ENCODE data around the gene ZNF664. TPM values are rescaled to one million over a fixed set of nuclear protein-coding genes. Genes with fewer than 3 reads are reported as not detected.

ZNF664 gene
- total and polyA plus RNA-seq, 2 of the 13 experiments (the other 11 are each of a cell fraction or from before 2014, with no cell fraction given): 43.9 to 56.5 TPM

- in situ Hi-C loops (cut with HindIII; ENCODE audit: extremely low pct_ligation_motif_present, low pct_unique_long_range_greater_than_20kb): no loop called here
- Histone ChIP-seq H3K4me1 (ENCODE audit: insufficient read depth, low read length) (no peaks in the 10 kb centered on the region), H3K27me3 (ENCODE audit: control insufficient read depth in 1 of 2, insufficient read depth in 2 of 2, low read length in 2 of 2) (no peaks in the 10 kb centered on the region), H4K20me1 (ENCODE audit: insufficient read depth, low read length) (no peaks in the 10 kb centered on the region), H2AFZ (ENCODE audit: low read length) (no peak overlapping the region), H3K27ac (ENCODE audit: extremely low read length, insufficient read depth, low read length) (no peak overlapping the region), H3K4me2 (ENCODE audit: low read depth, low read length) (no peak overlapping the region), H3K9me3 (ENCODE audit: low read length) (no peaks in the 10 kb centered on the region), H3K79me2 (ENCODE audit: insufficient read depth, low read length) (no peaks in the 10 kb centered on the region), H3K36me3 (replicated peaks in 1 of 2; ENCODE audit: control insufficient read depth in 1 of 2, insufficient read depth in 2 of 2, low read length in 2 of 2) (peaks cover 8 to 18% of the 10 kb centered on the region in 2 experiments; a peak in 3 of 5 replicates), H3K4me3 (replicated peaks in 1 of 3; ENCODE audit: insufficient read depth in 1 of 3, low read depth in 2 of 3, low read length in 3 of 3) (no peak overlapping the region), H3K9ac (ENCODE audit: insufficient read depth, low read depth, low read length) (no peak overlapping the region)
- intact Hi-C loops (cut with micrococcal nuclease; ENCODE audit: unreplicated experiment): no loop called here
- 91% methylated on average over 2 of the region's 2 CpGs for WGBS (ENCODE audit: low lambda C conversion rate)
- DNase-seq (ENCODE audit: low spot score) (no peak), FAIRE-seq (no peak), ATAC-seq (no peak)
- no TSS peak for BruUV-seq (replicated peaks)
- ChIA-PET CTCF (ENCODE audit: low intra/inter-chr PET ratio, low total read pairs) (no interaction called here), POLR2A (no interaction called here)
- TF ChIP-seq POLR2G (IDR thresholded peaks at IDR 0.05; ENCODE audit: low read depth, low read length): 0 out of 2 replicates have a peak, but pooled peaks have one; percentile 21
- TF ChIP-seq FOXJ3 (CRISPR knock-in tag; IDR thresholded peaks at IDR 0.05; ENCODE audit: borderline replicate concordance): no peak
These were observed 44.0 kb downstream of the ZNF664 start for GRCh38 chr12:124017064-124017463.

DNA sequence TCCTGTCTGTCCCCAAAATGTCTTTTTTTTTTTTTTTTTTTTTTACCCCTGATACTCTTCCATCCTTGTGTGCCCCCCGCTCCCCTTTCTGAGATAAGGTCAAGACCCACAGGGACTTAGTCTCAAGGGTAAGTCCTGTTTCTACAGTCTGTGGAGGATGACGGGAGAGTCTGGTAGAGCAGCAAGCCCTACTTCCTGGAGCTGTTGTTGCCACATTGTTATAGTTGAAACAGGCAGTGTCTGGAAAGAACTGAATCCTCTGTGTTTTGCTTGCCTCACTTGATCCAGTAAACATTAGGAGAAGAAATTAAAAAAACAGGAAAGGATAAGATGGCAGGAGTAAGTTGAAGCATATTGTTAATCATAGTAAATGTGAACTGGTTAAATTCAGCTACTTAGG is 45.5 kb downstream of the ZNF664 start:
- TF ChIP-seq ZNF616 (CRISPR knock-in tag; IDR thresholded peaks at IDR 0.05; ENCODE audit: low read depth) (no peak), ZFP41 (CRISPR knock-in tag; IDR thresholded peaks at IDR 0.05; ENCODE audit: borderline replicate concordance) (no peak), ZNF644 (CRISPR knock-in tag; IDR thresholded peaks at IDR 0.05; ENCODE audit: low read depth) (no peak), ZNF282 (IDR thresholded peaks at IDR 0.05; ENCODE audit: partially characterized antibody) (no peak), ESRRA (CRISPR knock-in tag; IDR thresholded peaks at IDR 0.05; ENCODE audit: low read depth) (no peak), TAF1 (CRISPR knock-in tag; IDR thresholded peaks at IDR 0.05) (no peak)
- TF ChIP-seq, protein P1, sequence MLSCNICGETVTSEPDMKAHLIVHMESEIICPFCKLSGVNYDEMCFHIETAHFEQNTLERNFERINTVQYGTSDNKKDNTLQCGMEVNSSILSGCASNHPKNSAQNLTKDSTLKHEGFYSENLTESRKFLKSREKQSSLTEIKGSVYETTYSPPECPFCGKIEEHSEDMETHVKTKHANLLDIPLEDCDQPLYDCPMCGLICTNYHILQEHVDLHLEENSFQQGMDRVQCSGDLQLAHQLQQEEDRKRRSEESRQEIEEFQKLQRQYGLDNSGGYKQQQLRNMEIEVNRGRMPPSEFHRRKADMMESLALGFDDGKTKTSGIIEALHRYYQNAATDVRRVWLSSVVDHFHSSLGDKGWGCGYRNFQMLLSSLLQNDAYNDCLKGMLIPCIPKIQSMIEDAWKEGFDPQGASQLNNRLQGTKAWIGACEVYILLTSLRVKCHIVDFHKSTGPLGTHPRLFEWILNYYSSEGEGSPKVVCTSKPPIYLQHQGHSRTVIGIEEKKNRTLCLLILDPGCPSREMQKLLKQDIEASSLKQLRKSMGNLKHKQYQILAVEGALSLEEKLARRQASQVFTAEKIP (CRISPR knock-in tag; IDR thresholded peaks at IDR 0.05; ENCODE audit: borderline replicate concordance): no peak
- FAIRE-seq (no peak), ATAC-seq (no peak), DNase-seq (ENCODE audit: low spot score) (no peak)
- ChIA-PET POLR2A (no interaction called here), CTCF (ENCODE audit: low intra/inter-chr PET ratio, low total read pairs) (no interaction called here)
- H4K20me1 ChIP-seq (ENCODE audit: insufficient read depth, low read length): no peaks in the 10 kb centered on the region
- WGBS (ENCODE audit: low lambda C conversion rate): 84% methylated on average over 2 of the region's 2 CpGs
- no peaks in the 10 kb centered on the region for H3K79me2 ChIP-seq (ENCODE audit: insufficient read depth, low read length)
- intact Hi-C loops (cut with micrococcal nuclease; ENCODE audit: unreplicated experiment): no loop called here
- no peaks in the 10 kb centered on the region for H3K27me3 ChIP-seq (ENCODE audit: control insufficient read depth in 1 of 2, insufficient read depth in 2 of 2, low read length in 2 of 2)
- H3K4me3 ChIP-seq (replicated peaks in 1 of 3; ENCODE audit: insufficient read depth in 1 of 3, low read depth in 2 of 3, low read length in 3 of 3): no peak overlapping the region
- no peaks in the 10 kb centered on the region for H3K4me1 ChIP-seq (ENCODE audit: insufficient read depth, low read length)
- no peak overlapping the region for H3K4me2 ChIP-seq (ENCODE audit: low read depth, low read length)
- no peaks in the 10 kb centered on the region for H3K9me3 ChIP-seq (ENCODE audit: low read length)
- in situ Hi-C loops (cut with HindIII; ENCODE audit: extremely low pct_ligation_motif_present, low pct_unique_long_range_greater_than_20kb): no loop called here
- H2AFZ ChIP-seq (ENCODE audit: low read length): no peak overlapping the region
- H3K9ac ChIP-seq (ENCODE audit: insufficient read depth, low read depth, low read length): no peak overlapping the region
- H3K36me3 ChIP-seq (replicated peaks in 1 of 2; ENCODE audit: control insufficient read depth in 1 of 2, insufficient read depth in 2 of 2, low read length in 2 of 2): peaks cover 2 to 3% of the 10 kb centered on the region in 2 experiments; a peak in 1 of 5 replicates
- no peak overlapping the region for H3K27ac ChIP-seq (ENCODE audit: extremely low read length, insufficient read depth, low read length)
- no TSS peak for BruUV-seq (replicated peaks)
